HFF-Myc (cell line): ENCODE measurements around the gene SNX11.
A peak's percentile ranks its signal among the peaks of the same experiment; 100 is the strongest.

Experiments used
- DNase-seq: peaks from one replicate; pipeline ENCODE4 v3.0.0-alpha.2; 2011; ENCODE audit warnings: low read depth; ENCODE audit errors: extremely low read depth
- H3K4me3 ChIP-seq: replicated peaks from 2 replicates; pipeline ENCODE4 v1.5.1; 2011; ENCODE audit warnings: low read depth, mild to moderate bottlenecking, control low read depth, low read length
- CTCF ChIP-seq: IDR thresholded peaks from 2 replicates; pipeline ENCODE4 v1.5.1; 2012; ENCODE audit warnings: mild to moderate bottlenecking, low read depth, low read length, control low read depth; ENCODE audit errors: missing control alignments

Gene SNX11

GRCh38 chr17:48107137-48108055 lies at the start of gene SNX11:
Gene SNX11 (plus strand): TSS chr17:48107766. CDS start chr17:48112044, 4,278 bp downstream.
- H3K4me3 ChIP-seq, result peak within 1 kb of the TSS; percentile 76
- no peak for TF ChIP-seq CTCF
- DNase-seq, result peak; percentile 52

- H3K4me3 ChIP-seq, result no peak overlapping the region
- DNase-seq, result no peak
- no peak for TF ChIP-seq CTCF
Measured at GRCh38 chr17:48058393-48059124, 49.0 kb upstream of the SNX11 start.

GRCh38 chr17:48059125-48059668 lies 48.4 kb upstream of the SNX11 start:
- no peak for TF ChIP-seq CTCF
- DNase-seq, result no peak
- no peak overlapping the region for H3K4me3 ChIP-seq

- no peak overlapping the region for H3K4me3 ChIP-seq
- no peak for TF ChIP-seq CTCF
- DNase-seq, result no peak
Measured at GRCh38 chr17:48060249-48060648, 47.3 kb upstream of the SNX11 start.

GRCh38 chr17:48062273-48062672 lies 45.3 kb upstream of the SNX11 start:
- no peak for DNase-seq
- H3K4me3 ChIP-seq, result no peak overlapping the region
- TF ChIP-seq CTCF, result no peak

- H3K4me3 ChIP-seq, result no peak overlapping the region
- no peak for TF ChIP-seq CTCF
- no peak for DNase-seq
Measured at GRCh38 chr17:48064638-48065037, 42.9 kb upstream of the SNX11 start.
